HepG2 (cell line): ENCODE results near the gene THADA. TPM values are rescaled to one million over a fixed set of nuclear protein-coding genes. Genes with fewer than 3 reads are reported as not detected.

Experiments
- ETV6 ChIP-seq: sonication (generic); formaldehyde crosslinking; conservative IDR thresholded peaks from 2 replicates; pipeline ENCODE4 v1.4.0; 2020; ENCODE audit warnings: missing genetic modification reagents
- HOXA3 ChIP-seq: sonication (generic); formaldehyde crosslinking; IDR thresholded peaks from 2 replicates; pipeline ENCODE4 v1.5.0; 2020; ENCODE audit warnings: missing genetic modification reagents
- IRF1 ChIP-seq: sonication (generic); formaldehyde crosslinking; IDR thresholded peaks from 2 replicates; pipeline ENCODE4 v1.4.0; 2020; ENCODE audit warnings: low read depth, mild to moderate bottlenecking, missing genetic modification reagents
- MTF2 ChIP-seq: sonication (generic); formaldehyde crosslinking; IDR thresholded peaks from 2 replicates; pipeline ENCODE4 v1.5.0; 2020; ENCODE audit warnings: missing genetic modification reagents, borderline replicate concordance
- NR2F2 ChIP-seq: IDR thresholded peaks from 2 replicates; pipeline ENCODE4 v1.6.1; 2012; ENCODE audit warnings: low read depth, inconsistent platforms, borderline replicate concordance
- PHB2 ChIP-seq: fragments of 450-650 bp; IDR thresholded peaks from 2 replicates; pipeline ENCODE4 v1.6.1; 2018; ENCODE audit not compliant: partially characterized antibody
- PRDM15 ChIP-seq: sonication (generic); formaldehyde crosslinking; IDR thresholded peaks from 2 replicates; pipeline ENCODE4 v1.4.0; 2020; ENCODE audit warnings: missing genetic modification reagents
- PRPF4 ChIP-seq: fragments of 200-400 bp; formaldehyde crosslinking; IDR thresholded peaks from 2 replicates; pipeline ENCODE4 v1.6.1; 2016; ENCODE audit warnings: low read length, low read depth; ENCODE audit not compliant: poor library complexity, severe bottlenecking
- SALL2 ChIP-seq: sonication (generic); formaldehyde crosslinking; IDR thresholded peaks from 2 replicates; pipeline ENCODE4 v1.8.1; 2023; ENCODE audit warnings: mild to moderate bottlenecking, missing genetic modification reagents, inconsistent platforms
- SMARCE1 ChIP-seq: fragments of 450-650 bp; IDR thresholded peaks from 2 replicates; pipeline ENCODE4 v1.6.1; 2017; ENCODE audit warnings: borderline replicate concordance
- SRY ChIP-seq: sonication (generic); formaldehyde crosslinking; IDR thresholded peaks from 2 replicates; pipeline ENCODE4 v1.8.0; 2022; ENCODE audit warnings: mild to moderate bottlenecking, missing genetic modification reagents
- THAP11 ChIP-seq: IDR thresholded peaks from 2 replicates; pipeline ENCODE4 v1.6.1; 2016; ENCODE audit warnings: missing biosample characterization, missing genetic modification reagents
- TMF1 ChIP-seq: sonication (generic); formaldehyde crosslinking; IDR thresholded peaks from 2 replicates; pipeline ENCODE4 v1.8.1; 2022; ENCODE audit warnings: low read depth, missing genetic modification reagents
- ZFP90 ChIP-seq: sonication (generic); formaldehyde crosslinking; IDR thresholded peaks from 2 replicates; pipeline ENCODE4 v1.8.0; 2022; ENCODE audit warnings: missing genetic modification reagents, mild to moderate bottlenecking, inconsistent platforms, borderline replicate concordance
- ZNF18 ChIP-seq: sonication (generic); formaldehyde crosslinking; IDR thresholded peaks from 2 replicates; pipeline ENCODE4 v1.8.0; 2022; ENCODE audit warnings: mild to moderate bottlenecking, missing genetic modification reagents; ENCODE audit not compliant: insufficient replicate concordance
- ZNF274 ChIP-seq: sonication (generic); formaldehyde crosslinking; IDR thresholded peaks from 2 replicates; pipeline ENCODE4 v1.5.1; 2020; ENCODE audit warnings: mild to moderate bottlenecking, missing genetic modification reagents
- ZNF432 ChIP-seq: sonication (generic); formaldehyde crosslinking; IDR thresholded peaks from 2 replicates; pipeline ENCODE4 v1.5.0; 2020; ENCODE audit warnings: missing genetic modification reagents, mild to moderate bottlenecking, borderline replicate concordance
- ZNF598 ChIP-seq: sonication (generic); formaldehyde crosslinking; IDR thresholded peaks from 2 replicates; pipeline ENCODE4 v1.5.1; 2020; ENCODE audit warnings: mild to moderate bottlenecking, missing genetic modification reagents, borderline replicate concordance
- ZNF737 ChIP-seq: sonication (generic); formaldehyde crosslinking; IDR thresholded peaks from 2 replicates; pipeline ENCODE4 v1.5.0; 2020; ENCODE audit warnings: missing genetic modification reagents, mild to moderate bottlenecking, borderline replicate concordance
- ZSCAN25 ChIP-seq: sonication (generic); formaldehyde crosslinking; IDR thresholded peaks from 2 replicates; pipeline ENCODE4 v1.8.0; 2022; ENCODE audit warnings: mild to moderate bottlenecking, missing genetic modification reagents
- polyA plus RNA-seq, 8 experiments: library from polyadenylated mRNA; depleted of rRNA in 3 of 8; stranded (reverse) in 7 of 8; unstranded in 1 of 8; fragments of >200 nt; fragmentation: Illumina TruSeq in 4 of 8; extraction: Trizol in 4 of 8; gene quantifications; 2 replicates each; pipeline versions ENCODE4 v1.2.1 to v1.2.3, GENCODE V29; 2011 to 2016; ENCODE audit warnings: low read depth in 4 of 8, missing spikeins in 1 of 8, mixed read lengths in 1 of 8; ENCODE audit not compliant: insufficient read depth in 1 of 8
- total RNA-seq, 5 experiments: library from RNA; depleted of rRNA; stranded (reverse); fragments of >200 nt; fragmentation: Illumina TruSeq; extraction: Trizol; gene quantifications; 2 replicates each; pipeline ENCODE4 v1.2.3, GENCODE V29; 2016; ENCODE audit warnings: low read depth in 1 of 5
- TF ChIP-seq, protein P1 (sequence below): sonication (generic); formaldehyde crosslinking; IDR thresholded peaks from 2 replicates; pipeline ENCODE4 v1.5.0; 2020; ENCODE audit warnings: missing genetic modification reagents
- TF ChIP-seq, protein P2 (sequence below): sonication (generic); formaldehyde crosslinking; IDR thresholded peaks from 2 replicates; pipeline ENCODE4 v1.4.0; 2020; ENCODE audit warnings: mild to moderate bottlenecking, missing genetic modification reagents

The THADA gene
- total and polyA plus RNA-seq, 2 of the 13 experiments (the other 11 are each of a cell fraction or from before 2014, with no cell fraction given), result 12.7 to 21.7 TPM

DNA sequence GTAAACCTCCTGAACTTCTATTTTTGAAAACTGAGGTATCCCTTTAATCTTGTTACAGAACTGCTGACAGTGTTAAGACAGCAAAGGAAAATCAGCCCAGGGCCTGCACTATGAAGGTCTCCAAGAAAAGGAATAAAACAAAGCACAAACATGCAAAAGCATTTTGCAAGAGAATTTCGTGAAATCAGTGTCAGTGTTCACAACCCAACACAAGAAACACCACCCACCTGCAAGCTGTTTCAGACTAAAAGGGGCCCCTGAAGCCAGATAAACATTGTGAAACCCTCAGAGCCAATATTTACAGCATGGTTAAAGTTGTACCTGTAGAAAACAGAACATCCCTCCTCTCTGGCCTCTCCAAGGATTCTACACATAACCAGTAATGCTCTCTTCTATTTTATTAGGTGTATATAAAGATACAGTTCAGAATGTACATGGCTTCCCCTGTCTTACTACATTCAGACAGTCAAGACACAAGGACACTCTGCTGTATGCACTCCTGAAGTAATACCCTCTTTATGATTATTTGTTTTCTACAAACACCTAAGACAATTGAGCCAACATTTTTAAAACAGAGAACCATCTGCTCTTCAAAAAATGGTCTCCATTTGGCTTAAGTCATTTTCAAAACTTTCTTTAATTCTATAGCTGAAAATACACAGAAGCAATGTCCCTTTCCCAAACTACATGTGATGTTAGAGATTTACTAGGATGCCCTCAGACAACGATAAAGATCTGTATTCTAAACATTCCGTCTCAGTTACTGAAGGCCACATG lies 219.9 kb downstream of the THADA start (continued):
- TF ChIP-seq PRDM15, result 0 out of 2 replicates have a peak, but pooled peaks have one; percentile 27
- peak; percentile 38; the same call in 1 of the 2 replicates for TF ChIP-seq ZSCAN25 (CRISPR knock-in tag)
- no peak for TF ChIP-seq ZNF598 (CRISPR knock-in tag)
- no peak for TF ChIP-seq ZNF274 (CRISPR knock-in tag)
- TF ChIP-seq TMF1 (CRISPR knock-in tag), result peak; percentile 90; the same call in 1 of the 2 replicates
- no peak for TF ChIP-seq MTF2 (CRISPR knock-in tag)
- TF ChIP-seq THAP11 (CRISPR knock-in tag), result peak; percentile 80
- TF ChIP-seq, protein P1, sequence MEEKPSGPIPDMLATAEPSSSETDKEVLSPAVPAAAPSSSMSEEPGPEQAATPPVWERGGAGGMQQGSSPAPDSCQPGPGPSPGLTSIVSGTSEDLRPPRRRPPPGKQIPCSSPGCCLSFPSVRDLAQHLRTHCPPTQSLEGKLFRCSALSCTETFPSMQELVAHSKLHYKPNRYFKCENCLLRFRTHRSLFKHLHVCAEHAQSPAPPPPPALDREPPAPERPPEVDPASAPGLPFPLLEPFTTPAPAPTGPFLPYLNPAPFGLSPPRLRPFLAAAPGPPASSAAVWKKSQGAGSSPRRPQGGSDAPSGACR (CRISPR knock-in tag), result peak; percentile 92; the same call in 1 of the 2 replicates
- no peak for TF ChIP-seq SMARCE1
- 0 out of 2 replicates have a peak, but pooled peaks have one; percentile 61 for TF ChIP-seq ETV6 (CRISPR knock-in tag)
- TF ChIP-seq IRF1 (CRISPR knock-in tag), result no peak
- no peak; the same call in 1 of the 2 replicates for TF ChIP-seq SRY
- no peak for TF ChIP-seq ZNF18
- TF ChIP-seq PHB2, result no peak
- no peak for TF ChIP-seq ZNF737
- peak; percentile 77; the same call in 1 of the 2 replicates for TF ChIP-seq SALL2 (CRISPR knock-in tag)
- TF ChIP-seq, protein P2, sequence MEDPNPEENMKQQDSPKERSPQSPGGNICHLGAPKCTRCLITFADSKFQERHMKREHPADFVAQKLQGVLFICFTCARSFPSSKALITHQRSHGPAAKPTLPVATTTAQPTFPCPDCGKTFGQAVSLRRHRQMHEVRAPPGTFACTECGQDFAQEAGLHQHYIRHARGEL (CRISPR knock-in tag), result no peak
- TF ChIP-seq PRPF4, result no peak
- TF ChIP-seq HOXA3 (CRISPR knock-in tag), result peak; percentile 86
- peak; percentile 84; the same call in 1 of the 2 replicates for TF ChIP-seq ZFP90 (CRISPR knock-in tag)
- no peak for TF ChIP-seq ZNF432
- peak; percentile 90 for TF ChIP-seq NR2F2
